BJ (cell line): Measurements from ENCODE around the gene SLC22A15. TPM values are rescaled to one million over a fixed set of nuclear protein-coding genes. Genes with fewer than 3 reads are reported as not detected.

Source experiments
- CTCF ChIA-PET: fragments of 350-600 bp; formaldehyde crosslinking; extraction: SDS; loops from one replicate; lab custom pipeline; 2021; ENCODE audit warnings: antibody characterized with exemption, inconsistent platforms; lab: Yijun Ruan, JAX
- POLR2A ChIA-PET: fragments of 300-600 bp; sonication (Branson Sonifier 250); formaldehyde crosslinking; extraction: SDS; loops from one replicate; lab custom pipeline; 2021; ENCODE audit warnings: antibody characterized with exemption; lab: Charles Lee
- DNase-seq: peaks from one replicate; pipeline ENCODE4 v3.0.0-alpha.2; 2011; ENCODE audit warnings: low read depth
- H3K27me3 ChIP-seq: 2 replicates; pipeline ENCODE4 v1.6.0; 2011; ENCODE audit warnings: low read length; ENCODE audit not compliant: control insufficient read depth, insufficient read depth
- H3K36me3 ChIP-seq: 2 replicates; pipeline ENCODE4 v1.5.1; 2011; ENCODE audit warnings: low read length; ENCODE audit not compliant: control insufficient read depth, insufficient read depth
- H3K4me3 ChIP-seq: 2 replicates; pipeline ENCODE4 v1.5.1; 2011; ENCODE audit warnings: low read depth, mild to moderate bottlenecking, control low read depth, low read length
- CTCF ChIP-seq: IDR thresholded peaks from 2 replicates; pipeline ENCODE4 v1.5.1; 2011; ENCODE audit warnings: low read depth, mild to moderate bottlenecking, control low read depth, inconsistent platforms, low read length, moderate library complexity; ENCODE audit not compliant: insufficient read depth
- polyA plus RNA-seq: library from polyadenylated mRNA; depleted of rRNA; stranded (reverse); fragments of >200 nt; gene quantifications from 2 replicates; pipeline ENCODE4 v1.2.3, GENCODE V29; 2011

Gene SLC22A15
- polyA plus RNA-seq, 1 experiment, result 6.4 TPM

GRCh38 chr1:116087628-116088027 is 111.3 kb downstream of the SLC22A15 start:
- no peak for DNase-seq
- Histone ChIP-seq H3K4me3 (no peak overlapping the region), H3K27me3 (no peaks in the 10 kb centered on the region), H3K36me3 (no peaks in the 10 kb centered on the region)
- CTCF ChIA-PET, result no interaction called here
- POLR2A ChIA-PET, result no interaction called here
- no peak for TF ChIP-seq CTCF

- no peaks in the 10 kb centered on the region for H3K27me3 ChIP-seq
- CTCF ChIA-PET, result interaction anchor here (0.6 kb wide), 1 partner anchor 34 kb away, joined by 3 read pairs; no protein-coding TSS in a partner anchor
- H3K4me3 ChIP-seq, result no peak overlapping the region
- DNase-seq, result no peak
- POLR2A ChIA-PET, result no interaction called here
- H3K36me3 ChIP-seq, result no peaks in the 10 kb centered on the region
- no peak for TF ChIP-seq CTCF
Measured at GRCh38 chr1:116089870-116090269, 113.6 kb downstream of the SLC22A15 start.

- TF ChIP-seq CTCF, result no peak
- CTCF ChIA-PET, result no interaction called here
- DNase-seq, result no peak
- no peaks in the 10 kb centered on the region for H3K27me3 ChIP-seq
- POLR2A ChIA-PET, result no interaction called here
- H3K4me3 ChIP-seq, result no peak overlapping the region
- H3K36me3 ChIP-seq, result no peaks in the 10 kb centered on the region
Measured at GRCh38 chr1:116091083-116091482, 114.8 kb downstream of the SLC22A15 start.

- CTCF ChIA-PET, result interaction anchor here (1.8 kb wide), 1 partner anchor 20 kb away, joined by 5 read pairs; no protein-coding TSS in a partner anchor
- no peak for TF ChIP-seq CTCF
- DNase-seq, result no peak
- H3K4me3 ChIP-seq, result no peak overlapping the region
- H3K27me3 ChIP-seq, result no peaks in the 10 kb centered on the region
- no peaks in the 10 kb centered on the region for H3K36me3 ChIP-seq
- POLR2A ChIA-PET, result no interaction called here
Measured at GRCh38 chr1:116092752-116093489, 116.6 kb downstream of the SLC22A15 start.

GRCh38 chr1:116095027-116095426 is 118.7 kb downstream of the SLC22A15 start:
- POLR2A ChIA-PET, result no interaction called here
- H3K36me3 ChIP-seq, result no peaks in the 10 kb centered on the region
- H3K27me3 ChIP-seq, result no peaks in the 10 kb centered on the region
- no peak for DNase-seq
- H3K4me3 ChIP-seq, result no peak overlapping the region
- CTCF ChIA-PET, result no interaction called here
- no peak for TF ChIP-seq CTCF
